EH (cell line): ENCODE results near the gene GMPS.
A peak's percentile ranks its signal among the peaks of the same experiment; 100 is the strongest.
"Not testable (repeated sequence)": the region's sequence is repeated elsewhere in the genome, so short reads cannot be mapped to it uniquely, and the experiment has no call there.

Experiments
- DNase-seq: peaks from one replicate; pipeline ENCODE4 v3.0.0-alpha.2; 2015; ENCODE audit warnings: low read depth

The GMPS gene

GRCh38 chr3:155870133-155870944, at the start of gene GMPS:
GMPS (plus strand) TSS chr3:155870650; CDS start chr3:155870871, 221 bp downstream.
- peak; percentile 96 for DNase-seq

GRCh38 chr3:155828490-155829098, 41.9 kb upstream of the GMPS start:
- not testable (repeated sequence) for DNase-seq

- DNase-seq = no peak
Observed at GRCh38 chr3:155835341-155836071, 34.9 kb upstream of the GMPS start.

- DNase-seq = no peak
Observed at GRCh38 chr3:155843569-155843968, 26.9 kb upstream of the GMPS start.

- no peak for DNase-seq
Observed at GRCh38 chr3:155846119-155846518, 24.3 kb upstream of the GMPS start.

GRCh38 chr3:155847993-155848392, 22.5 kb upstream of the GMPS start:
- no peak for DNase-seq

GRCh38 chr3:155849404-155849803, 21.0 kb upstream of the GMPS start:
- DNase-seq = not testable (repeated sequence)

GRCh38 chr3:155852341-155852740, 18.1 kb upstream of the GMPS start:
- peak; percentile 10 for DNase-seq

GRCh38 chr3:155853214-155854140, 17.0 kb upstream of the GMPS start:
- DNase-seq = peak; percentile 32

- DNase-seq = peak; percentile 99
Observed at GRCh38 chr3:155854141-155854940, 16.1 kb upstream of the GMPS start, which contains the start of gene SLC33A1. SLC33A1 (minus strand) TSS chr3:155854427; CDS start chr3:155853997, 430 bp downstream.

- DNase-seq = peak; percentile 25
Observed at GRCh38 chr3:155859859-155860258, 10.6 kb upstream of the GMPS start.

- DNase-seq = not testable (repeated sequence)
Observed at GRCh38 chr3:155860424-155860823, 10.0 kb upstream of the GMPS start.

GRCh38 chr3:155861476-155862183, 8.8 kb upstream of the GMPS start:
- DNase-seq = no peak

- DNase-seq = peak; percentile 84
Observed at GRCh38 chr3:155862290-155862982, 8.0 kb upstream of the GMPS start.

GRCh38 chr3:155863072-155863784, 7.2 kb upstream of the GMPS start:
- no peak for DNase-seq

- no peak for DNase-seq
Observed at GRCh38 chr3:155869691-155870090, 759 bp upstream of the GMPS start.

- DNase-seq = peak; percentile 56
Observed at GRCh38 chr3:155870945-155871745, 695 bp downstream of the GMPS start.

GRCh38 chr3:155871746-155872158, 1.3 kb downstream of the GMPS start:
- no peak for DNase-seq
